ENCODE data around the gene AKAP6.

GRCh38 chr14:32574269-32574668, 245.2 kb downstream of the AKAP6 start:
- TF ChIP-seq EZH2phosphoT487 (IDR thresholded peaks at IDR 0.05; ENCODE audit: borderline replicate concordance) (no peak), RAD21 (IDR thresholded peaks at IDR 0.05; ENCODE audit: low read depth) (no peak), SRF (IDR thresholded peaks at IDR 0.05; ENCODE audit: low read depth) (no peak), TCF7L2 (IDR thresholded peaks at IDR 0.05; ENCODE audit: borderline replicate concordance, extremely low read depth, insufficient read depth, insufficient read length) (no peak), EZH2 (IDR thresholded peaks at IDR 0.05) (no peak), POLR2A (IDR thresholded peaks at IDR 0.05; ENCODE audit: borderline replicate concordance, extremely low read depth, insufficient read depth, insufficient read length) (no peak), CTCF (IDR thresholded peaks at IDR 0.05 in 2 of 3, conservative IDR thresholded peaks at IDR 0.05 in 1 of 3; ENCODE audit: borderline replicate concordance in 1 of 3, insufficient read depth in 1 of 3, low read depth in 2 of 3, low read length in 2 of 3) (no peak), SIN3A (IDR thresholded peaks at IDR 0.05; ENCODE audit: low read depth) (no peak), ELF1 (IDR thresholded peaks at IDR 0.05; ENCODE audit: borderline replicate concordance, low read depth) (no peak), CBX3 (IDR thresholded peaks at IDR 0.05; ENCODE audit: low read depth) (no peak), YY1 (IDR thresholded peaks at IDR 0.05; ENCODE audit: extremely low read depth, insufficient replicate concordance, low read depth, low read length) (no peak), POLR2AphosphoS5 (IDR thresholded peaks at IDR 0.05; ENCODE audit: low read depth, low read length) (no peak)
- TF ChIP-seq, protein P1, sequence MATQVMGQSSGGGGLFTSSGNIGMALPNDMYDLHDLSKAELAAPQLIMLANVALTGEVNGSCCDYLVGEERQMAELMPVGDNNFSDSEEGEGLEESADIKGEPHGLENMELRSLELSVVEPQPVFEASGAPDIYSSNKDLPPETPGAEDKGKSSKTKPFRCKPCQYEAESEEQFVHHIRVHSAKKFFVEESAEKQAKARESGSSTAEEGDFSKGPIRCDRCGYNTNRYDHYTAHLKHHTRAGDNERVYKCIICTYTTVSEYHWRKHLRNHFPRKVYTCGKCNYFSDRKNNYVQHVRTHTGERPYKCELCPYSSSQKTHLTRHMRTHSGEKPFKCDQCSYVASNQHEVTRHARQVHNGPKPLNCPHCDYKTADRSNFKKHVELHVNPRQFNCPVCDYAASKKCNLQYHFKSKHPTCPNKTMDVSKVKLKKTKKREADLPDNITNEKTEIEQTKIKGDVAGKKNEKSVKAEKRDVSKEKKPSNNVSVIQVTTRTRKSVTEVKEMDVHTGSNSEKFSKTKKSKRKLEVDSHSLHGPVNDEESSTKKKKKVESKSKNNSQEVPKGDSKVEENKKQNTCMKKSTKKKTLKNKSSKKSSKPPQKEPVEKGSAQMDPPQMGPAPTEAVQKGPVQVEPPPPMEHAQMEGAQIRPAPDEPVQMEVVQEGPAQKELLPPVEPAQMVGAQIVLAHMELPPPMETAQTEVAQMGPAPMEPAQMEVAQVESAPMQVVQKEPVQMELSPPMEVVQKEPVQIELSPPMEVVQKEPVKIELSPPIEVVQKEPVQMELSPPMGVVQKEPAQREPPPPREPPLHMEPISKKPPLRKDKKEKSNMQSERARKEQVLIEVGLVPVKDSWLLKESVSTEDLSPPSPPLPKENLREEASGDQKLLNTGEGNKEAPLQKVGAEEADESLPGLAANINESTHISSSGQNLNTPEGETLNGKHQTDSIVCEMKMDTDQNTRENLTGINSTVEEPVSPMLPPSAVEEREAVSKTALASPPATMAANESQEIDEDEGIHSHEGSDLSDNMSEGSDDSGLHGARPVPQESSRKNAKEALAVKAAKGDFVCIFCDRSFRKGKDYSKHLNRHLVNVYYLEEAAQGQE (IDR thresholded peaks at IDR 0.05; ENCODE audit: low read depth), result no peak
